HG03045 (cell line): ENCODE measurements around the gene TMPRSS2.

Experiments used
- ATAC-seq: cut with Tn5 transposase; IDR thresholded peaks from one replicate; pipeline ENCODE4 v1.9.1; 2021; ENCODE audit warnings: mild to moderate bottlenecking, moderate library complexity; ENCODE audit not compliant: unreplicated experiment

TMPRSS2 gene

GRCh38 chr21:41510500-41510899, 2.5 kb upstream of the TMPRSS2 start:
- no peak for ATAC-seq

DNA sequence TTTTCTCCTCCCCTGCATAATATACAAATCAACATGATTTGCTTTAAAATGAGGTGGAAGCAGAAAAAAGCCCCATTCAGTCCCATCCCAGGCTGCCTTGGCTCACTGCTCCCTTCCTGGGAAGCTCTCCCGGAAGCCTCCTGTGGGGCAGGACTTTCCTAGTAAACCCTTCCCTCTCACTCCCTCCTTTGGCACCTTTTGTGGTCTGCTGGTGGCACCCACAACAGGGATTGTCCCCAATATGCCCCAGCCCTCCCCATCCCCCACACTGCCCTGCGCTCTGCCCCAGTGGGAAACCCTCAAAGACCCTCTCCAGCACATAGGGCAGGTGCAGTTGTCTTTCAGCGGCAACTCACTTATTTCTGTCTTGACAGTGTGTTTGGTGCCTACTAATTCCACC, 1.8 kb upstream of the TMPRSS2 start:
- no peak for ATAC-seq

GRCh38 chr21:41509145-41509496, 1.2 kb upstream of the TMPRSS2 start:
- no peak for ATAC-seq

- ATAC-seq = no peak
Observed at GRCh38 chr21:41508415-41509144, 622 bp upstream of the TMPRSS2 start.

DNA sequence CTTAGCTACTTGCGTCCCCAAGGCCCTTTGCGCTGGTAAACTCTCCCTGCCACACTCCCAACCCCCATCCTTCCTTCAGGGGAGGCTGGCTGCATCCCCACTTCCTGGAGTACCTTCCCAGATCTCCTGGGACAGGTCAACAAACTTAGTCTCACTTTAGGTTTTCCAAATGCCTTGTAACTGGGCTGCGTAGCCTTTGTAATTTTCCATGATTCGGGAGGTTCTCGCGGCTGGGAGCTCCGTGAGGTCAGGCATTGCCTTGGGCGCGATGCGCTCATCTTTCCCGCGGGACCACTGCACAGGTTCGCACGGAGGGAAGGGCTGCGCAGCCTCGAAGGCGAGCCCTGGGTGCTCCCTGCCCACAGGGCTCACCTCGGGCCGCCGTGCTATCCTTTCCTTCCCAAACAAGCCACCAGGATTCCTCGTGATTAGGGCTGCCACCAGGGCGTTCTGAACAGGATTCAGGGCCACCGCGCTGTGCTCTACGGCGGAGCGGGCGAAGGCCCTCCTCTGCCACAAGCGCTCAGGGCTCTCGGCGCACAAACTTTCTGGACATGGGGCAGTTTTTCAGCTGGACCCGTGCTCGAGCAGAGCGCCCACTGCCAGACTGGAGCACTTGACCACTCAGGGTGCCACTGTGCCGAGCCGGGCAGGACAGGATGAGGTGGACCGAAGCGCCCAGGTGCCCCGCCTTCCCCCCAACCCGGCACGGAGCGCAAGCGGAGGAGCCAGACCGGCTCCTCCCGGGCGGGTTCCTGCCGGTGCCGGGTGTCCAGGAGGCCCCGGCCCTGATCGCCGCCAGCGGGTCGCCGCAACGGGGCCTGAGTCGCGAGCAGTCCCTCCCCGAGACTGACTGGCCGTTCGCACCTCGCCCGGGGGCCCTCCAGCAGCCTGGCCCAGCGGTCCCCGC, 1.1 kb downstream of the TMPRSS2 start:
- no peak for ATAC-seq

DNA sequence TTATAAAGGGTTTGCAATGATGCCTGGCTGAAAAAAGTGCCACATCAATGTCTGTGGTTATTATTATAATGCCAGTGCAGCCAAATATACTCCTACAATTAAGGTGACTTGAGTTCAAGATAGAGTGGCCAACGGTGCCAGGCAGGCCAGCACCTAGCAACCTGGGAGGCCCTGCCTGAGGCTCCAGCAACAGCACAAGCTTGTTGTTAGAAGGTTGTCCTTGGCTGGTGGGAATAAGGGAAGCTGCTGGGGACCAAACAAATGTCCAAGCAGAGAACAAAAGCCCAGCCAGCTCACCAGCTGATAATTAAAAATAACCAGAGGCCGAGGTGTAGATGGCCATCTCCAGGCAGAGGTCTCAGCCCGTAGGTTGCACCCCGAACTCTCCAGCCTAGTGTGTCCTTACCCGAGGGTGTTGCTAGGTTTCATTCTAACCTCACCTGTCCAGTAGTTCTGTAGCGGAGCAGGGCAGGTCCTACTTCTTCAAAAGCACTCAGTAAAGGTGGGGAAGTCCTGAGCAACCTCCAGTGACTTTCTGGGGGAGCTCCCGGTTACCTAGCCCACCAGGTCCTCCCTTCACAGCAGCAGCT, 1.9 kb downstream of the TMPRSS2 start:
- ATAC-seq = no peak

DNA sequence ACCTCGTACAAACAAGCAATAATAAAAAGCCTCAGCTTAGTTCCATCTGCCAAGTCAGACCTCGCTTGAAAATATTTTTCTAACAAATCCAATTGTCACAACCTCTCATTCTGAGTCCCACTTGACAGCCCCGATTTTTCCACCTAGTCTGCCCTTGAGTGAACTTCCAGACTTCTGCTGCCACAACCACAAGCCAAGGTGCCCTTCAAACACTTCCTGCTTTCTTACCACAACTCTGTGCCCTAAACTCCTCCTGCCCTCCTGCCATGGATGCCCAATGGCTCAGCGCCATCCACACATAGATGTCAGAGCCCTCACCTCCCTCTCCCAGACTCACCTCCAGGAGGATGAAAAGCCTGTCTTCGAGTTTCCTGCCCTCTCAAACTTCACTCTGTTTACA, 3.9 kb downstream of the TMPRSS2 start:
- no peak for ATAC-seq

- no peak for ATAC-seq
Observed at GRCh38 chr21:41503331-41503730, 4.6 kb downstream of the TMPRSS2 start.

DNA sequence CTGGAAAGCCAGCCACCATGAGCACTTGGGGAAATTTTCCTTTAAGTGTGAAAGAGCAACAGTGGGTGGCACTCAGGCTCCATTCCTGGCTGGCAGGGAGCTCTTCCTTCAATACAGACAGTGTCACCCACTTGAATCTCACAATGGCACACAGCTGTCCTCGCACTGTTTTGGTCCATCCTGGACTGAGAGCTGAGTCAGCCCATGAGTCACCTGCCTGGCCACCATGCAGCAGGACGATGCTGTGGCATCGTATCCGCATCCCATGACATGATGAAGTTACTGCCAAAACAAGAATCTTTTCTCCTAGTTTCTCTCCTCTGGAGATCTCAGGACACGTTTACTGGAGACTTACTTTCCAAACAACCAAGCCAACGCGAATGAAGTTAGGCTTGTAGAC, 6.0 kb downstream of the TMPRSS2 start:
- ATAC-seq = no peak

GRCh38 chr21:41500931-41501381, 7.0 kb downstream of the TMPRSS2 start:
- no peak for ATAC-seq

DNA sequence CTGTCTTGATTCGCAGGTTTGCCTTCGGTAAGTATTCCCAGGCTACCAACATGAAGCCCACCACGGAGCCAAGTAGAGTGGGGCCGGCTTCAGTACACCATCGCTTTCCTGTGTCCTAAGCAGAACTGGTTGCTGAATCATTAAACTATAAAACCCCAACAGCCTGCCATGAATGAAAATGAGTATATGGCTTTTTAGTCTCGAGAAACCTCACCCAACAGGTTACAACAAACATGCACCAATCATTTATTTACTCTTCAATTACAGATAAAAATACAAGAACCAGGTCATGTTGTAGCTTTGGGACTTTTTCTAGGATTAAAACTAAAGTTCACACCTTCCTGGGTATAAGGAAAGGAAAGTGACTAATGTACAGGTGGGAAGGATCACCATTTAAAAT, 7.6 kb downstream of the TMPRSS2 start:
- ATAC-seq = no peak

DNA sequence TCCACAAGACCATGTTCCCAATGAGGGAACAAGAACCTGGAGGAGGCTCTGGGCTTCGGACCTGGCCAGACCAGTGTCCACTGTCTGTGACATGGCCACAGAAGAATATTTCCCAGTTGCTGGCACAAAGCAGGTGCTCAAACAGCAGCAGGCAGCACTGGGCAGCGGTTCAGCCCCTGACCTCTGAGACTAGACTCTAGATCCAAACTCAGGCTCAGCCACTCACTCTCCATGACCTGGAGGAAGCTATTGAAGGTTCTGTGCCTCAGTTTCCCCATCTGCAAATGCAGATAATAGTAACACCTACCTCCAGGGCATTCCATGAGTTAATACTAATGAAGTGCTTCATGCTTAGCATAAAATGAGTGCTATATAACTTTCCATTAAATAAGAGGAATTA, 8.0 kb downstream of the TMPRSS2 start:
- no peak for ATAC-seq

GRCh38 chr21:41497788-41498187, 10.2 kb downstream of the TMPRSS2 start:
- ATAC-seq = no peak

DNA sequence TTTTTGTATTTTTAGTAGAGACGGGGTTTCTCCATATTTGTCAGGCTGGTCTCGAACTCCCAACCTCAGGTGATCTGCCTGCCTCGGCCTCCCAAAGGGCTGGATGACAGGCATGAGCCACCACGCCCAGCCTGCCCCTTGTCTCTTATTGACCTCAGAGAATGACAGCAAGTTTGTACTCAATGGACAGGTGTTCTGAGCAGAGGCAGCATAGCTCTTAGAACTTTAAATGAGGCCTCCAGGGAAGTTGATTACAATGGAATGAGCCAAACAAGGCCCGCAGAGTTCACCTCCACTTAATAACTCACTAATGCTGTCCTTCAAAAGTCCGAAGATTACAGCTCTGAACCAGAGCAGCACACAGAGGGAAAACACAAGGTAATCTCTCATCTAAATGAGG, 10.9 kb downstream of the TMPRSS2 start:
- no peak for ATAC-seq

GRCh38 chr21:41494242-41494641, 13.7 kb downstream of the TMPRSS2 start:
- no peak for ATAC-seq

DNA sequence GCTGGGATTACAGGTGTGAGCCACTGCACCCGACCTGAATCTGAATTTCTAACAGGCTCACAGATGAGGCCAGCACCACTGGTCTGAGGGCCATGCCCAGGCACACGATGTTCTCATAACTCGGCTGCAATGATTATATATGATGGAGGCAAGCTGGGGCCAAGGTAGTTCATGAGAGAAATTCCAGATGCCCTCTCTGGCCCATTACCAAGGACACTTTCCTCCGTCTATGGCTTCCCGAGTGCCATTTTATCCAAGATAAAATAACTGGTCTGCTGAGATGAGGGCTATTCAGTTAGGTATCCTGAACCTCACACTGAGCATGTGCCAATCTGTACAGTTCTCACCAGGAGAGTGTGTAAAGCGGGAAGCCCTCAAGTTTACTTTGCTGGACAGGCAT, 16.5 kb downstream of the TMPRSS2 start:
- ATAC-seq = no peak

GRCh38 chr21:41490330-41490729, 17.6 kb downstream of the TMPRSS2 start:
- no peak for ATAC-seq

GRCh38 chr21:41489329-41489728, 18.6 kb downstream of the TMPRSS2 start:
- ATAC-seq = no peak

DNA sequence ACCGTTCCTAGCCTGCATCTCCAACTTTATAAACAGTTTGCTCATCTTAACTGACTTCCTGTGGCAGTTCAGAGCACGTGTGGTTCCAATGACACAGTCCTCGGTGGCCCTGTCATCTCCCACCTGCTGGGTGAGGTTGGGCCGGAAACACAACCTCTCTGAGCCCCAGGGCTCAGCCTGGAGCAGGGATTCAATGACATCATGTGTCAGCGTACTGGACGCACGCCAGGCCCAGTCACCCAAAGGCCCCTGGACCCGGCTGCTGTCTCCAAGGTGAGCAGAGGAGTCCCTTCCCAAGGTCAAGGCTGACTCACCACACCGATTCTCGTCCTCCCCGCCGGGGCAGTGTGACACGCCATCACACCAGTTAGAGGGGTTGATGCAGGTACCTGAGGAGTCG, 19.9 kb downstream of the TMPRSS2 start:
- ATAC-seq = no peak

DNA sequence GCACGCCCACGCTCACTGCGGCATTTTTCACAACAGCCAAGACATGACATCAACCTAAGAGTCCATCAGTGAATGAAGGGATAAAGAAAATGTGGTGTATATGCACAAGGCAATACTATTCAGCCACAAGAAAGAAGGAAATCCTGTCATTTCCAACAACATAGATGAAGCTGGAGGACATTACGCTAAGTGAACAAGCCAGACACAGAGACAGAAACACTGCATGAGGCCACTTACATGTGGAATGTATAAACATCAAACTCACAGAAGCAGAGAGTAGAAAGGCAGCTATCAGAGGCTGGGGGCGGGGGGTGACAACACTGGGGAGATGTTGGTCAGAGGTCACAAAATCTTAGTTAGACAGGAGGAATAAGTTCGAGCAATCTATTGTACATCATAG, 20.9 kb downstream of the TMPRSS2 start:
- no peak for ATAC-seq

- no peak for ATAC-seq
Observed at GRCh38 chr21:41483973-41484372, 24.0 kb downstream of the TMPRSS2 start.

GRCh38 chr21:41483415-41483814, 24.5 kb downstream of the TMPRSS2 start:
- no peak for ATAC-seq
